D721Med (cell line): ENCODE data around the gene TPSD1.

ENCODE experiments used
- DNase-seq: peaks from one replicate; pipeline ENCODE4 v3.0.0; 2011; ENCODE audit warnings: low spot score; ENCODE audit not compliant: insufficient read length
- FAIRE-seq: peaks from 2 replicates; lab custom pipeline; 2011; peaks lifted over from hg19 to GRCh38; lab: Jason Lieb, UNC
- TF ChIP-seq, protein P1 (sequence below): IDR thresholded peaks from 2 replicates; pipeline ENCODE4 v1.5.1; 2012; ENCODE audit warnings: mild to moderate bottlenecking, control low read depth; ENCODE audit not compliant: insufficient read depth; ENCODE audit errors: missing control alignments

TPSD1 gene

DNA sequence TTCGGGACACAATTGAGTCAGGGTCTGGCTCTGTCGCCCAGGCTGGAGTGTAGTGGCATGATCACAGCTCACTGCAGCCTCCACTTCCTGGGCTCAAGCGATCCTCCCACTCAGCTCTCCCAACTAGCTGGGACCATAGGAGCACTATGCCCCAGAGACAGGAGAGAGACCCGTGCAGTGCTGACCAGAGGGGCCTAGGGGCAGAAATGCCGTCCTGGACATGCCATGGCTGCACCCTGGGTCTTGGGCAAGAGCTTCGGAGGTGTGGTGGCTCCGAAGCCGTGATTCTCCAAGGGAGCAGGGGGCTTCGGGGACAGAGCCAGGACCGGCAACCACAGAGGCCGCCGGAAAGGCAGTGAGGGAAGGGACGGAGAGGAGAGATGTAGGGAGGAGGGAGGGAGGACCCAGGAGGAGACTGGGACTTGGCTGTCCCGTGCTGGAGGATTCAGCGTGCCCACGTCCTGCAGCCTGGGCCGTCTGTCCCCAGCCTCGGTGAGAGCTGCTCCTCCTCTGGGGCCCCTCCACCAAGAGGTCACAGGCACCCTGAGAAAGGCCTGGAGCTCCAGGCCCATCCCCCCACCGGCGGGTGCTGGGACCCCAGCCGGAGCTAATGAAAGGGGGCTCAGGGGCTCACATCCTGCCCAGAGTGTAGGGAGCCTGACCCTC lies 21.9 kb downstream of the TPSD1 start:
- no peak for DNase-seq
- TF ChIP-seq, protein P1, sequence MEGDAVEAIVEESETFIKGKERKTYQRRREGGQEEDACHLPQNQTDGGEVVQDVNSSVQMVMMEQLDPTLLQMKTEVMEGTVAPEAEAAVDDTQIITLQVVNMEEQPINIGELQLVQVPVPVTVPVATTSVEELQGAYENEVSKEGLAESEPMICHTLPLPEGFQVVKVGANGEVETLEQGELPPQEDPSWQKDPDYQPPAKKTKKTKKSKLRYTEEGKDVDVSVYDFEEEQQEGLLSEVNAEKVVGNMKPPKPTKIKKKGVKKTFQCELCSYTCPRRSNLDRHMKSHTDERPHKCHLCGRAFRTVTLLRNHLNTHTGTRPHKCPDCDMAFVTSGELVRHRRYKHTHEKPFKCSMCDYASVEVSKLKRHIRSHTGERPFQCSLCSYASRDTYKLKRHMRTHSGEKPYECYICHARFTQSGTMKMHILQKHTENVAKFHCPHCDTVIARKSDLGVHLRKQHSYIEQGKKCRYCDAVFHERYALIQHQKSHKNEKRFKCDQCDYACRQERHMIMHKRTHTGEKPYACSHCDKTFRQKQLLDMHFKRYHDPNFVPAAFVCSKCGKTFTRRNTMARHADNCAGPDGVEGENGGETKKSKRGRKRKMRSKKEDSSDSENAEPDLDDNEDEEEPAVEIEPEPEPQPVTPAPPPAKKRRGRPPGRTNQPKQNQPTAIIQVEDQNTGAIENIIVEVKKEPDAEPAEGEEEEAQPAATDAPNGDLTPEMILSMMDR: no peak
- FAIRE-seq: no peak

DNA sequence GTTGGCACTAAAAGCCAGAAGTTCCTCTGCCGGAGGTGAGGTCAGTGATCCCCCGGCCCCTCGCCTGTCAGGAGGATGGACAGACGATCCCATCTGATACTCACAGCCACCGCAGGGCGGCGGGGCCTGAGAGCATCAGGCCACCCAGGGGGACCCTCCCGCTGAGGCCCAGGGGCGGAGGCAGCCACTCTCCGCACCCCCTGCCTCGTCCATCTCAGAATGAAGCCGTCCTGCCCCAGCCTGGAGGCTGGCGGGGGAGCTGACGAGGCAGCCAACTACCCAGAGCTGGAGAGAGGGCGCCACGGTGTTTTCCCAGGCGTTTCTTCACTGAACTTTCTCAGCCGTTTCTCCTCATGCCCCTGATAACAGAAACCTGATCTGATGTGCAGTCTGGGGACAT lies 22.6 kb downstream of the TPSD1 start:
- TF ChIP-seq, protein P1: no peak
- FAIRE-seq (no peak), DNase-seq (no peak)

DNA sequence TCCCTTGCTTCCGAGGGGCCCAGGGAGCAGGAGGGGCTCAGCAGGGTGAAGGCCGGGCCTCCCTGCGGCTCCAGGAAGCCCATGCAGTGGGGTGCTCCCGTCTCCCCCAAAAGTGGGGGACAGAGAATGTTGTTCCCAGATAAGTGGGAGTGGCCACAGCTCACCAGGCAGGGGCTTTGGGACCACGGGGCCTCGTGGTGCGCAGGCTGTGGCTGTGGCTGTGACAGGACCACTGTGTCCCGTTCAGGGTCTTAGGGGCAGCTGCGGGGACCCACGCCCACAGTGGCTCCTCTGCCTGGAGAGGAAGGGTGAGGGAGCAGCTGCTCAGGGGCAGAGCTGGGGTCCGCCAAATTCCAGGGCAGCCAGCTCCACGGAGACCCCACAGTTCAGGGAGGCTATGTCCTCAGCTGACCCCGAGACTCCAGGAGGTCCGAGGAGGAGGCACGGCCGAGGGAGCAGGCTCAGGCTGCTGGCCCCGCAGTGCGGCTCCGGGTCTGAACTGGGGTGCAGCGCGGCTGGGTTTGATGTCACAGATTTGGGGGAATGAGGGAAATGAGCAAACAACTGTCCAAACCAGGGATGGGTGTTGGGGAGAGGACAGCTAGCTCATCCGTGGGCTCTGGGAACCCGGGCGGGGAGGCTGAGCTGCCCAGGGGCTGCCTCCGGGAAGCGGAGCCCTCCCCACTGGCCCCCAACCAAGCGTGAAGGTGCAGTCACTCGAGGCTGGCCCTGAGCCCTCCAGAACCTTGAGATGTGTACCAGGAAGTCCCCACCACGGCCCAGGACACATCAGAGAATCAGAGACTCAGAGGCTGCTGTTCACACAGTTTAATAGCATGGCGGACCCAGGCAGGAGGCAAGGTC lies 23.4 kb downstream of the TPSD1 start:
- DNase-seq: no peak
- FAIRE-seq: no peak
- TF ChIP-seq, protein P1: no peak

DNA sequence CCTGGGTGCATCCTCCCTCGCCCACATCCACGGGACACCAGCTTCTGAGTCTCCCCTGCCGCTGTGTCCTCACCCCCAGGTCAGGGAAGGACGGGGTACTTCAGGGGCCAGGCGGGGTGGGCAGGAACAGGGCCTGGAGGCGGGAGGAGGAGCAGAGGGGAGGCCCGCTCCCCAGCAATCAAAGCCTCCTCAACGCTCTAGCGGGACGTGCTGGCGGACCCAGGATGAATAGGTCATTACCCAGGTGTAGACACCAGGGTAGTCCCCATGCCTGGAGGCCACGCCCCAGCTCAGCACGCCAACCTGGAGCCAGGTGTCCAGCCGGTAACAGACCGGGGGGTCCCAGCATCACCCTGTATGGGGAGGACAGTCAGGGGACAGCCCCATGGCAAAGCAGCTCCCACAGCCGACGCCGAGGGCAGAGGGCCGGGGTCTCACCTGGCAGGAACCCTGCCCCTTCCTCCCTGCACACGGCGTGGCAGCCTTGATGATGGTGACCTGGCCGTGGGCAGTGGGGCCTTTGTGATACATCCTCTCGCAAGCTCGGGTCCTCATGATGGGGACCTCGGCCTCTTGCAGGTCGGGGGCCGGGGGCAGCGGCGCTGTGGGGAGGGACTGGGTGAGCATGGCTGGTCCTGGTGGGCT lies 24.2 kb downstream of the TPSD1 start:
- DNase-seq: no peak
- TF ChIP-seq, protein P1: no peak
- FAIRE-seq: no peak

DNA sequence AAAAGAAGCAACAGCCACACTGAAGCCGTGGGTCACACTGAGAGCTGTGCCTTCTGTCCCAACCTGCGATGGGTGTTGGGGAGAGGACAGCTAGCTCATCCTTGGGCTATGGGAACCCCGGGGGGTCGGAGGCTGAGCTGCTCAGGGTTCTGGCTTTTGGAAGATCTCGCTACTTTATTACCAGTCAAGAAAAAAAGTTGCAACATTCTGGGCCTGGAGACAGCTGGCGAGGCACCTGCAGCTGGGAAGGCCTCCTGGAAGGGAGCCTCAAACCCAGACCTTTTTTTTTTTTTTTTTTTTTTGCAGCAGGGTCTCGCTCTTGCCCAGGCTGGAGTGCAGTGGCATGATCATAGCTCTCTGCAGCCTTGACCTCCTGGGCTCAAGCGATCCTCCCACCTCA lies 24.9 kb downstream of the TPSD1 start:
- FAIRE-seq: no peak
- TF ChIP-seq, protein P1: no peak
- DNase-seq: no peak

DNA sequence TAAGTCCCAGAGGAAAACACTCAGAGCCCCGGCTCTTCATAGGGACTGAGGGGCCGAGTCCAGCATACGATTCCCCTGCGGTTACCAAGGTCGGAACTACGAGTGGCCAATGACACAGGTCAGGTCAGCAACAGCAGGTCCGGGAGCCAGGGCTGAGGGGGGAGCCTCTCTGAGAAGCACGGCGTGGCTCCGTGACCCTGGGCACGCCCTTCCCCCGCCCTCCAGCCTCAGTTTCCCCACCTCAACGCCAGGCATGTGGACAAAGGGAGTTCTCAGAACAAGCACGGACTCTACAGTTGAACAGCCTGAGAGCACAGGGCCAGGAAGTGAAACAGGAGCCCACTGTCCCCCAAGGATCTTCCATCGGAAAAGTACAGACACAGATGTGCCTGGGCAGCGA lies 25.6 kb downstream of the TPSD1 start:
- TF ChIP-seq, protein P1: no peak

More for the DNA sequence above, 25.6 kb downstream of the TPSD1 start:
- DNase-seq (no peak), FAIRE-seq (no peak)
